HS-27A (cell line): ENCODE data around the gene FXYD4.

Experiments used
- DNase-seq: peaks from one replicate; pipeline ENCODE4 v3.0.0-alpha.2; 2012; ENCODE audit warnings: low read depth, missing footprints

FXYD4 gene

GRCh38 chr10:43344051-43344450 lies 27.4 kb upstream of the FXYD4 start:
- DNase-seq, result no peak

DNA sequence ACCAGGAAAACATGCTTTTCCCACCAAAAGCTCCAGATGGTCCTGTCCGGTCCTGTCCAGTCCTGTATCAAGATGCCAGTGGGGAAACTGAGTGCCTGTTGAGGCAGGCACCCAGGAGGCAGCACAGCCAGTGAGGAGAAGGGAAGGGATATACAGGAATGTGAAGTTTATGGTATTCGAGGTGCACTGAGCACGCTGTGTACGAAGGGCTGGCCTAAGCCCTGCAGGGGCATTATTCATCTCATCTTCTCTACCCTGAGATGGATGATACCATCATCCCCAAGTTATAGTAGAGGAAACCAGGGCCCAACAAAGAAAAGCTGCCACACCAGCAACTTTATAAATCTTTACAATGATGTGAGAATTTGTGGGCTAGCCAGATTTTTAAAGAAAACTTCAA lies 23.4 kb upstream of the FXYD4 start:
- DNase-seq, result no peak

GRCh38 chr10:43348511-43349312 lies 22.7 kb upstream of the FXYD4 start:
- DNase-seq, result peak; percentile 7

DNA sequence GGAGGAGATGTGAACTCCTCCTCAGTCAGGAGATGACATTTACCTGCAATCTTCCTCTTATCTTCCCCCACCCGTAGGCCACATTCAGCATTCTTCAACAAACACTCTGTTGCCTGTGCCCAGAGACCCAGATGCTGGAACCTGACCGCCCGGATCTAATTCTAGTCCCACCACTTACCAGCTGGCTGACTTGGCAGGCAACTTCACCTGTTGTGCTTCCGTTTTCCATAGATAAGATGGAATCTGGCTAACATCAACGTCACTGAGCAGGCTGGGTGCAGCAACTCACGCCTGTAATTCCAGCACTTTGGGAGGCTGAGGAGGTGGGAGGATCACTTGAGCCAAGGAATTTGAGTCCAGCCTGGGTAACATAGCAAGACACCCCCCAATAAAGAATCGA lies 21.3 kb upstream of the FXYD4 start:
- DNase-seq, result no peak

- no peak for DNase-seq
Measured at GRCh38 chr10:43350686-43351085, 20.8 kb upstream of the FXYD4 start.

DNA sequence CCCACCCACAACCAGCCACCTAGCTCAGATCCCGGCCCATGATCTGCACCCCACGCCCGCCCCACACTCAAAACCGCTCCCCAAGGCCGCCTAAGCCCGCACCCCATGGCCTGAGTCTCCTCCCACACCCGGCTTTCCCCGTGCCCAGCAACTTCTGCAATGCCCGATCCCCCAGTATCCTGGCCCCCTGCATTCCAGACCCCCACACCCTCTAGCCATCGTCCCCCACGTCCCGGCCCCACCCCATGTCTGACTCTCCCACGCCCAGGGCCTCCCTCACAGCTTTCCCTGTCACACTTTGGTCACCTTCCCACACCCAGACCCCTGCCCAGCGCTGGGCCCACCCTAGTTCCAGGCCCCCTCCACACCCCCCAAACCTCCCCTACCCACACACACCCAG lies 20.1 kb upstream of the FXYD4 start:
- no peak for DNase-seq

- DNase-seq, result no peak
Measured at GRCh38 chr10:43352951-43353350, 18.5 kb upstream of the FXYD4 start.

DNA sequence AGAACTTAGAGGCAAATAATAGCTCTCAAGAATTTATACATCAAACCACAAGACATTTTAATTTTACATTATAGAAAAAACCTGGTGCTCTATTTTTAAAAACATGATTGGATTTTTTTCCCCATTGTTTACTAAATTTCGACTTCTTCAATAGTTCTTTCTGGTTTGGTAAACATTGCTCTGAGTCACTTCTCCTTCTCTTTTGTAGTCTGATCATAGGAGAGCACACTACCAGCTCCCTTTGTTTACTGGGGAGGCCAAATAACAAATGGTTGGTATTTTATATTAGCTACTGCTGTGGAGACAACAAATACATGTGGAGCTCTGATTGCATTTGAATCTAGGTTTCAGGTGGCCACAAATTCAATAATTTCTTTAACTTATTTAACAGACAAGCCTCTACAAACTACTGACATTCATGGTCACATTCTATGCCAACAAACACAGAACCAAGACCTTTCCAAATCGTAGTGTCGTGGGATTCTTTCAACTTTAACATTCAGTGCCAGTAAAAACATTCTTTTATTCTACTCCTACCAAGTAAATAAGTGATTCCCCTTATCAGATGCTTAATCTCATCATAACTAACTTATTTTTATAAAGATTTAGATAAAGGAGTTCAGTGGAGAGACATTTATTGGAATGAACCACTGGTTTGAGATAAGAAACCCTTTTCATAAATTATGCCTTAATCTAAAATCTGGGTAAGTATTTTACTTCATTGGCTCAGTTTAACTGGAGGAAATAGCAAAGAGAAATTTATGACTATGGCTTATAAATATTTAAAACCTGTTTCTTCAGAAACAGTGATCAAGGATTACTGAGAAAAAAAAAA lies 17.7 kb upstream of the FXYD4 start:
- DNase-seq, result no peak

GRCh38 chr10:43354330-43354635 lies 17.2 kb upstream of the FXYD4 start:
- no peak for DNase-seq

- no peak for DNase-seq
Measured at GRCh38 chr10:43354879-43355380, 16.5 kb upstream of the FXYD4 start.

DNA sequence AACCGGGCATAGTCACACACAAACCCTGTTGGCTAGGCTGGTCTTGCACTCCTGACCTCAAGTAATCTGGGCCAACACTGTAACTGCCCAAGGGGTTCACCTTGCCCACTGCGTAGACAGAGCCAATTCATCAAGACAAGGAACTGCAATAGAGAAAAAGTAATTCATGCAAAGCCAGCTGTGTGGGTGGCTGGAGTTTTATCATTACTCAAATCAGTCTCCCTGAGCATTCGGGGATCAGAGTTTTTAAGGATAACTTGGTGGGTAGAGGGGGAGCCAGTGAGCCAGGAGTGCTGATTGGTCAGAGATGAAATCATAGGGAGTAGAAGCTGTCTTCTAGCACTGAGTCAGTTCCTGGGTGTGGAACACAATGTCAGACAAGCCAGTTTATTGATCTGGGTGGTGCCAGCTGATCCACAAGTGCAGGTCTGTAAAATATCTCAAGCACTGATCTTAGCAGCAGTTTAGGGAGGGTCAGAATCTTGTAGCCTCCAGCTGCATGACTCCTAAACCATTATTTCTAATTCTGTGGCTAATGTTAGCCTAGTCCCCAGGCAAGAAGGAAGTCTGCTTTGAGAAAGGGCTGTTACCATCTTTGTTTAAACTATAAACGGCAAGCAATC lies 15.6 kb upstream of the FXYD4 start:
- peak; percentile 20 for DNase-seq

DNA sequence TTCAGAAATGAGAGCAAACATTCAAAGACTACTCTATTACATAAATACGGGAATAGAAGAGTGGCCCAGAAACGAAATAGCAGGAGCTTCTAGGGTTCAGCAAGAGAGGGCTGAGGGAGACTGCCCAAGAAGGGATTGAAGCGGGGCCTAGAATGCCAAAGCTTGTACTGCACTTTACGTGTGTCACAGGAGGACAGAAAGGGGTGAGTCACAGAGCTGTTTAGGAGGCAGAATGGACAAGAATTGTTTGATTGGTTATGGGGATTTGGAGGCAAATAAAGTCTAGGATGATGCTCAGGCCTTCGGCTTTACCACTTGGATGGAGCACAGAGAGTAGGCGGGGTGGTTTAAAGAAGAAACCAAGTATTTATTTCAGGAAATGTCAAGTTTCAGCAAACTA lies 11.3 kb upstream of the FXYD4 start:
- DNase-seq, result no peak

- no peak for DNase-seq
Measured at GRCh38 chr10:43361547-43362190, 9.8 kb upstream of the FXYD4 start.

GRCh38 chr10:43362191-43362839 lies 9.1 kb upstream of the FXYD4 start:
- DNase-seq, result no peak

GRCh38 chr10:43365001-43365400 lies 6.4 kb upstream of the FXYD4 start:
- DNase-seq, result no peak

GRCh38 chr10:43369921-43370320 lies 1.5 kb upstream of the FXYD4 start:
- DNase-seq, result no peak

GRCh38 chr10:43370671-43371215 lies 693 bp upstream of the FXYD4 start:
- DNase-seq, result no peak

DNA sequence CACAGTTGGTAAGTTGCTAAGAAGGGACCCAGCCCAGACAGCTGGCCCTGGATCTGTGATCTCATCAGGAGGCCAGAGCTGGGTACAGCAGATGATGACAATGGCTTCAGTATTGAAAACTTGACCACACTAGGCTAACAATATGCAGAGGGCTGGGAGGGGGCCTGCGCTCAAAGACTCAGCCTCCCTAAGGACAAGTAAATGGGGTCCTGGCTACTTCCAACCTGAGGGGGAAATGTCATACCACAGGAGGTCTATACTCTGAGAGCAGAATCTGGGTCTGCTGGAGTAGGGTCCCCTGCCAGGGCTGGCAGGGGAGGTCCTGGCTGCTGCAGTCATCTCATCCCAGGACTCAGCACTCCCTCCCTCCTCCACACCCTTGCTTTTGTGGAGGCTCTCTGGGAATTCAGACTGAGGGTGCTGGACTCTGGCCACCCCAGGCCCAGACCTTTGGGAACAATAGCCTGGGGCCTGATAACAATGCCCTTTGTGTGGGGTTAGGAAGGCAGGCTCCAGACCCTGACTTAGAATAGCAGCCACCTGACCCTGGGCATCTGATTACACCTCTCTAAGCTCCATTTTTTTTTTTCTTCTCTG lies 1.4 kb downstream of the FXYD4 start:
- DNase-seq, result no peak

GRCh38 chr10:43373461-43373860 lies 2.0 kb downstream of the FXYD4 start:
- DNase-seq, result no peak

DNA sequence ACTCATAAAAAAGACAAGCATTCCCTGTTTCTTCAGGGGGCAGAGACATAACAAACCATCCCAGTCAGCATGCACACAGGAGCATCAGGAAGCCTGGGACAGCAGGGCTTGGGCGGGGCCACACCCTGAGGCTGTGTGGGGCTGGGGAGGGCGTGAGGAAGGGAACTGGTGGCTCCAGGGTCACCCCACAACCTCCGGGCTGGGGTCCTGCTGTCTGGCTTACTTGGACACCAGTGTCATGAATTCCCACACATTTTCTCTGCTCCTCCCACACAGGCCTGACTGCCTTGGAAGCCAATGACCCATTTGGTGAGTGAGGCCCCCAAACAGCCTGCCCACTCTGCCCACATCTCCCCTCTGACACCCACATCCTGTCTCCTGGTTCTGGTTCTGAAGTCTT lies 2.8 kb downstream of the FXYD4 start:
- no peak for DNase-seq

- no peak for DNase-seq
Measured at GRCh38 chr10:43375401-43376020, 4.1 kb downstream of the FXYD4 start.
